HepG2 (cell line): ENCODE data around the gene PIGBOS1.

Source experiments
- EP300 ChIP-seq, 3 experiments: sonication (generic) in 1 of 3; formaldehyde crosslinking in 1 of 3; IDR thresholded peaks; 2 replicates each; pipeline versions ENCODE4 v1.5.1 to v1.6.1; 2011 to 2020; ENCODE audit warnings: low read depth in 2 of 3, low read length in 2 of 3, borderline replicate concordance in 1 of 3, improper control_type of control experiment in 1 of 3, mild to moderate bottlenecking in 1 of 3, missing genetic modification reagents in 1 of 3, moderate library complexity in 1 of 3
- JUNB ChIP-seq: sonication (generic); formaldehyde crosslinking; IDR thresholded peaks from 2 replicates; pipeline ENCODE4 v1.8.0; 2022; ENCODE audit warnings: missing genetic modification reagents, mild to moderate bottlenecking, borderline replicate concordance
- MAZ ChIP-seq, 2 experiments: sonication (generic) in 1 of 2; formaldehyde crosslinking in 1 of 2; IDR thresholded peaks; 2 replicates each; pipeline versions ENCODE4 v1.5.0 to v1.6.1; 2012 to 2020; ENCODE audit warnings: low read depth in 2 of 2, mild to moderate bottlenecking in 2 of 2, borderline replicate concordance in 1 of 2, improper control_type of control experiment in 1 of 2, low read length in 1 of 2, missing genetic modification reagents in 1 of 2, moderate library complexity in 1 of 2
- PHF21A ChIP-seq: sonication (generic); formaldehyde crosslinking; IDR thresholded peaks from 2 replicates; pipeline ENCODE4 v1.5.0; 2020; ENCODE audit warnings: mild to moderate bottlenecking, missing genetic modification reagents
- POLR2AphosphoS5 ChIP-seq: IDR thresholded peaks from 2 replicates; pipeline ENCODE4 v1.6.1; 2012; ENCODE audit warnings: low read depth, low read length
- REST ChIP-seq, 2 experiments: IDR thresholded peaks; 2 replicates each; pipeline ENCODE4 v1.6.1; 2011 to 2012; ENCODE audit warnings: low read length in 2 of 2, borderline replicate concordance in 1 of 2, low read depth in 1 of 2, mild to moderate bottlenecking in 1 of 2, moderate library complexity in 1 of 2
- TARDBP ChIP-seq: sonication (generic); formaldehyde crosslinking; IDR thresholded peaks from 2 replicates; pipeline ENCODE4 v1.8.0; 2022; ENCODE audit warnings: mild to moderate bottlenecking, missing genetic modification reagents
- ZC3H13 ChIP-seq: sonication (generic); formaldehyde crosslinking; IDR thresholded peaks from 2 replicates; pipeline ENCODE4 v1.8.1; 2023; ENCODE audit warnings: mild to moderate bottlenecking, missing genetic modification reagents, moderate library complexity
- ZNF652 ChIP-seq: IDR thresholded peaks from 2 replicates; pipeline ENCODE4 v1.6.1; 2016; ENCODE audit warnings: low read depth, borderline replicate concordance
- ZNF75D ChIP-seq: sonication (generic); formaldehyde crosslinking; IDR thresholded peaks from 2 replicates; pipeline ENCODE4 v1.8.1; 2023; ENCODE audit warnings: missing genetic modification reagents, mild to moderate bottlenecking, borderline replicate concordance

GRCh38 chr15:55318588-55319494, at the start of gene PIGBOS1, which contains the start of gene PIGB:
- TF ChIP-seq ZNF75D (CRISPR knock-in tag) (no peak), REST (IDR thresholded peaks at IDR 0.05; ENCODE audit: borderline replicate concordance in 1 of 2, low read depth in 1 of 2, low read length in 2 of 2) (peak in 1 of 2 experiments; percentile 62; a peak in 1 of 4 replicates), POLR2AphosphoS5 (peak; percentile 81), ZC3H13 (CRISPR knock-in tag) (peak; percentile 38; the same call in 1 of the 2 replicates), MAZ (IDR thresholded peaks at IDR 0.05; ENCODE audit: borderline replicate concordance, low read depth, low read length) (peak; percentile 43; the same call in 1 of the 2 replicates), MAZ (CRISPR knock-in tag; IDR thresholded peaks at IDR 0.05; ENCODE audit: low read depth) (peak; percentile 55; the same call in 1 of the 2 replicates), JUNB (CRISPR knock-in tag) (no peak), EP300 (IDR thresholded peaks at IDR 0.05; ENCODE audit: low read depth in 2 of 2, low read length in 2 of 2) (peak in 1 of 2 experiments; percentile 46; a peak in 1 of 4 replicates), EP300 (CRISPR knock-in tag; IDR thresholded peaks at IDR 0.05; ENCODE audit: borderline replicate concordance) (peak; percentile 33; the same call in 1 of the 2 replicates), TARDBP (peak; percentile 77; the same call in 1 of the 2 replicates), PHF21A (CRISPR knock-in tag) (peak; percentile 77), ZNF652 (peak; percentile 55; the same call in 1 of the 2 replicates)
